Vagina (tissue), 2 donors: Measurements from ENCODE around the gene RAPGEF5.

Source experiments
- POLR2A ChIP-seq, 2 donors: fragments of 450-650 bp; IDR thresholded peaks; one replicate each; pipeline ENCODE4 v1.6.1; 2017; ENCODE audit warnings: antibody characterized with exemption in 2 of 2, mild to moderate bottlenecking in 2 of 2, moderate library complexity in 2 of 2
- POLR2AphosphoS5 ChIP-seq, 2 donors: sonication (generic); formaldehyde crosslinking; IDR thresholded peaks; one replicate each; pipeline ENCODE4 v1.9.0; 2017; ENCODE audit warnings: antibody characterized with exemption in 2 of 2, mild to moderate bottlenecking in 2 of 2, low read depth in 1 of 2; ENCODE audit not compliant: insufficient read depth in 1 of 2
- TF ChIP-seq, protein P1 (sequence below), 3 experiments: fragments of 450-650 bp in 2 of 3; fragments of 200-600 bp in 1 of 3; sonication (generic) in 1 of 3; IDR thresholded peaks; one replicate each; pipeline ENCODE4 v1.5.1; 2017 to 2019; ENCODE audit warnings: antibody characterized with exemption in 3 of 3, mild to moderate bottlenecking in 2 of 3, moderate library complexity in 2 of 3

DNA sequence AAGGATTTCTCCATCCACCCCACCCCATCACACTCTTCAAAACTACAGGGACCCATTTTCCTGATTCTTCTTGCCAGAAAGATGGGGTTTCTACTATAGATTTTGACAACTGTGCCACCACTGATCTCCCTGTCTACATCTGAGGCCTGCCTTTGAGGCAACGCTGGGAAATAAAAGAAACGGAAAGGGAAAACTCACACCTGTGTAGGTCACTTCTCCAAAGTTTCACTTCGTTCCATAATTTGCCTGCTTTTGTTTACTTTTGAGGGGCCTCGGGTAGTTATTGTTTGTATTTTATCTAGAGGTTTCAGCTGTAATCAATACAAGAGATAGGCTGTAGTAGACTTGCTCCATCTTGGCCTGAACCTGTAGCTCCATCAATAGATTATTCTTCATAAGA, 56.1 kb downstream of the RAPGEF5 start:
- no peak for TF ChIP-seq POLR2AphosphoS5 (IDR thresholded peaks at IDR 0.05; ENCODE audit: insufficient read depth in 1 of 2, low read depth in 1 of 2)
- TF ChIP-seq, protein P1, sequence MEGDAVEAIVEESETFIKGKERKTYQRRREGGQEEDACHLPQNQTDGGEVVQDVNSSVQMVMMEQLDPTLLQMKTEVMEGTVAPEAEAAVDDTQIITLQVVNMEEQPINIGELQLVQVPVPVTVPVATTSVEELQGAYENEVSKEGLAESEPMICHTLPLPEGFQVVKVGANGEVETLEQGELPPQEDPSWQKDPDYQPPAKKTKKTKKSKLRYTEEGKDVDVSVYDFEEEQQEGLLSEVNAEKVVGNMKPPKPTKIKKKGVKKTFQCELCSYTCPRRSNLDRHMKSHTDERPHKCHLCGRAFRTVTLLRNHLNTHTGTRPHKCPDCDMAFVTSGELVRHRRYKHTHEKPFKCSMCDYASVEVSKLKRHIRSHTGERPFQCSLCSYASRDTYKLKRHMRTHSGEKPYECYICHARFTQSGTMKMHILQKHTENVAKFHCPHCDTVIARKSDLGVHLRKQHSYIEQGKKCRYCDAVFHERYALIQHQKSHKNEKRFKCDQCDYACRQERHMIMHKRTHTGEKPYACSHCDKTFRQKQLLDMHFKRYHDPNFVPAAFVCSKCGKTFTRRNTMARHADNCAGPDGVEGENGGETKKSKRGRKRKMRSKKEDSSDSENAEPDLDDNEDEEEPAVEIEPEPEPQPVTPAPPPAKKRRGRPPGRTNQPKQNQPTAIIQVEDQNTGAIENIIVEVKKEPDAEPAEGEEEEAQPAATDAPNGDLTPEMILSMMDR (IDR thresholded peaks at IDR 0.05): no peak
- TF ChIP-seq POLR2A (IDR thresholded peaks at IDR 0.05): no peak
